Adipocyte (in vitro differentiated cells): ENCODE measurements around the gene CYTH3.
"Not testable (repeated sequence)": the region's sequence is repeated elsewhere in the genome, so short reads cannot be mapped to it uniquely, and the experiment has no call there.

ENCODE experiments used
- DNase-seq: peaks from one replicate; pipeline ENCODE4 v3.0.0-alpha.2; 2015; ENCODE audit warnings: low read depth
- H3K27me3 ChIP-seq: replicated peaks from 2 replicates; pipeline ENCODE4 v1.7.0; 2013; ENCODE audit warnings: mild to moderate bottlenecking, low read length, moderate library complexity; ENCODE audit not compliant: control insufficient read depth, insufficient read depth
- H3K36me3 ChIP-seq: 2 replicates; pipeline ENCODE4 v1.7.0; 2013; ENCODE audit warnings: low read length, mild to moderate bottlenecking, moderate library complexity; ENCODE audit not compliant: control insufficient read depth, insufficient read depth, severe bottlenecking
- H3K4me1 ChIP-seq: 2 replicates; pipeline ENCODE4 v1.7.0; 2013; ENCODE audit warnings: mild to moderate bottlenecking, low read length, moderate library complexity; ENCODE audit not compliant: control insufficient read depth, insufficient read depth
- H3K4me3 ChIP-seq: 2 replicates; pipeline ENCODE4 v1.7.0; 2013; ENCODE audit warnings: mild to moderate bottlenecking, low read length, moderate library complexity
- H3K9ac ChIP-seq: 2 replicates; pipeline ENCODE4 v1.7.0; 2013; ENCODE audit warnings: mild to moderate bottlenecking, low read length, moderate library complexity
- H3K9me3 ChIP-seq: 2 replicates; pipeline ENCODE4 v1.7.0; 2013; ENCODE audit warnings: mild to moderate bottlenecking, low read length, moderate library complexity; ENCODE audit not compliant: control insufficient read depth

Gene CYTH3

GRCh38 chr7:6203381-6203780 lies 69.0 kb downstream of the CYTH3 start:
- Histone ChIP-seq H3K36me3 (peaks cover 6% of the 10 kb centered on the region), H3K4me3 (no peak overlapping the region)

DNA sequence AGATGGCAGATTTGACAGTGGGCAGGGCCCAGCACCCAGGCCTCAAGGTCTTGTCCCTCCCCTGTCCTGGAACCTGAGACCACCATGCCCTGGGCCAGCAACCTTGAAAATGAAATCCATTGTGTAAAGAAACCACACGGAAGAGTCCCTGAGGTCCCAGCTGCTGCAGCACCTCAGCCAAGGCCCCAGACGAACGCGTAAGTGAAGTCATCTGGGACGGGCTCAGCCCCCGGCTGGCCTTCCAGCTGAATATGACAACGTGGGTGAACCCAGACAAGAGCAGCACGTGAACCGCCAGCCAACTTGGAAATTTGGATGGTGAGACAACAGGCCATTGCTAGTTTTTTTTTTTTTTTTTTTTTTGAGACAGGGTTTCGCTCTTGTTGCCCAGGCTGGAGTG lies 70.3 kb downstream of the CYTH3 start:
- DNase-seq: no peak
- no peaks in the 10 kb centered on the region for H3K27me3 ChIP-seq
- no peak overlapping the region for H3K4me3 ChIP-seq
- peaks cover 42% of the 10 kb centered on the region for H3K4me1 ChIP-seq
- no peak overlapping the region for H3K9ac ChIP-seq
- peaks cover 6% of the 10 kb centered on the region for H3K36me3 ChIP-seq
- H3K9me3 ChIP-seq: no peaks in the 10 kb centered on the region

More at GRCh38 chr7:6203381-6203780, 69.0 kb downstream of the CYTH3 start:
- Histone ChIP-seq H3K27me3 (no peaks in the 10 kb centered on the region), H3K9me3 (no peaks in the 10 kb centered on the region), H3K9ac (no peak overlapping the region), H3K4me1 (peaks cover 38% of the 10 kb centered on the region)
- DNase-seq: no peak

GRCh38 chr7:6200971-6201370 lies 71.5 kb downstream of the CYTH3 start:
- H3K36me3 ChIP-seq: peaks cover 6% of the 10 kb centered on the region
- peaks cover 36% of the 10 kb centered on the region for H3K4me1 ChIP-seq
- DNase-seq: no peak
- H3K9ac ChIP-seq: no peak overlapping the region
- no peaks in the 10 kb centered on the region for H3K9me3 ChIP-seq
- no peak overlapping the region for H3K4me3 ChIP-seq
- no peaks in the 10 kb centered on the region for H3K27me3 ChIP-seq

GRCh38 chr7:6198689-6199595 lies 73.5 kb downstream of the CYTH3 start:
- Histone ChIP-seq H3K36me3 (peaks cover 6% of the 10 kb centered on the region), H3K27me3 (no peaks in the 10 kb centered on the region), H3K4me1 (peaks cover 18% of the 10 kb centered on the region), H3K9ac (no peak overlapping the region), H3K4me3 (no peak overlapping the region), H3K9me3 (no peaks in the 10 kb centered on the region)
- no peak for DNase-seq

DNA sequence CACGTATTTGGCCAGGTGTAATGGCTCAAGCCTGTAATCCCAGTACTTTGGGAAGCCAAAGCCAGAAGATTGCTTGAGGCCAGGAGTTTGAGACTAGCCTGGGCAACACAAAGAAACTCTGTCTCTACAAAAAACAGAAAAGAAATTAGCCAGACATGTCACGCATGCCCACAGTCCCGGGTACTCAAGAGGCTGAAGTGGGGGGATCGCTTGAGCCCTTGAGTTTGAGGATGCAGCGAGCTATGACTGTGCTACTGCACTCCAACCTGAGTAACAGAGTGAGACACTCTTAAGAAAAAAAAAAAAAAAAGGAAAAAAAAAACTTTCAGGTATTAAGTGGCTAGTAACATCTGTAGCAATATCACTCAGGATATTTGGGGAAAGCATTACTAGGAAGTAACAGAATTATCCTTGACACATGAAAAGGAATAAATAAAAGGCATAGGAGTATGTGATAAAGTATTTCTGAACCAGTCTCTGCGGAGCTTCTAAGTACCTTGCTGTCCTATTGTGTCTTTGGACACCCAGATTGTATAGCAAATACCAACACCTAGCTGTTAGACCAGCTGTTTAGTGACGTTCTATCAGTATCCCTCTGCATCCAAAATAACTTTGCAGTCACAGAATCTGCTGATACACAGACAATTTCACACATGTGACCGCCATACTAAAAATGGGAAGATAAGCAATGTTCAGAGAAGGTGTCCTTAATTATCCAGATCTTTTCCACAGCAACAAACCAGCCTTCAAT lies 74.4 kb downstream of the CYTH3 start:
- Histone ChIP-seq H3K4me1 (peaks cover 18% of the 10 kb centered on the region), H3K9ac (no peak overlapping the region), H3K36me3 (peaks cover 6% of the 10 kb centered on the region), H3K9me3 (no peaks in the 10 kb centered on the region), H3K4me3 (no peak overlapping the region), H3K27me3 (no peaks in the 10 kb centered on the region)
- no peak for DNase-seq

DNA sequence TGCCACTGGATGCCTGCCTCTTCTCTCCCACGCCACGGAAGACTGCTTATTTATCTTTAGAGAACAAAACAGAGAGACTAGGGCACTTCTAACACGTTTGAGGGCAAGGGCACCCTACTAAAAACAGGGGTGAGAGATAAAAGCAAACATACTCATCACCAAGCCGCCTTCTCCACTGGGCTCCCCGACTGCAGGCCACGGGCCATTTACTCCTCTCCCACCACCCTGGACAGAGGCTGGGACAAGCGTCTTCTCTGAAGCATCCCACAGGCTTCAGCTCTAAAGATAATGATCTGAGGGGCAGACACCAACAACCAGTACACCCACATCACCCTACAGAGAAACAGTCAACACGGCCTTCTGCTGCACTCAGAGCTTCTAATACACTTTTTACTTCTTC lies 78.7 kb downstream of the CYTH3 start:
- peaks cover 14% of the 10 kb centered on the region for H3K36me3 ChIP-seq
- H3K4me3 ChIP-seq: no peak overlapping the region
- DNase-seq: no peak
- no peak overlapping the region for H3K9ac ChIP-seq
- no peaks in the 10 kb centered on the region for H3K9me3 ChIP-seq
- H3K4me1 ChIP-seq: peaks cover 11% of the 10 kb centered on the region
- H3K27me3 ChIP-seq: no peaks in the 10 kb centered on the region

- H3K4me1 ChIP-seq, H3K9me3 ChIP-seq, DNase-seq, H3K9ac ChIP-seq, H3K4me3 ChIP-seq, H3K27me3 ChIP-seq: not testable (repeated sequence)
- peaks cover 43% of the 10 kb centered on the region for H3K36me3 ChIP-seq
Measured at GRCh38 chr7:6190563-6190962, 81.9 kb downstream of the CYTH3 start.

DNA sequence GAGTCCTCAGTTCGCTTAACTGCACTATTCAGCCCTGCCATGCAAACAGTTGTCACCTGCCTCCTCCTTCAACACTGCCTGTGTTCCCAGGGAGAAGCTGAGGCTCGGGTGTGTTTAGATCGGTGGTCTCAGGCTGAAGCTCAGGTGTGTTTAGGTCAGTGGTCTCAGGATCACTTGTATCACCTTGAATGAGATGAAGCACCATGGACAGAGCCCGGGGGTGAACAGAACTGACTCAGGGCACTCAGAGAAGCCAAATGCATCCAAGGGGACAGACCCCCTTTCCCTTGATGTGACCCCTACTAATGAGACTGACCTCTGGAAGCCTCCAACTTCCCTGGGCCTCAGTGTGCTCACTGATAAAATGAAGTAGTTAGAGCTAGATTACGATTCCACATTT lies 84.0 kb downstream of the CYTH3 start:
- no peak for DNase-seq
- Histone ChIP-seq H3K4me3 (no peak overlapping the region), H3K4me1 (no peaks in the 10 kb centered on the region)

DNA sequence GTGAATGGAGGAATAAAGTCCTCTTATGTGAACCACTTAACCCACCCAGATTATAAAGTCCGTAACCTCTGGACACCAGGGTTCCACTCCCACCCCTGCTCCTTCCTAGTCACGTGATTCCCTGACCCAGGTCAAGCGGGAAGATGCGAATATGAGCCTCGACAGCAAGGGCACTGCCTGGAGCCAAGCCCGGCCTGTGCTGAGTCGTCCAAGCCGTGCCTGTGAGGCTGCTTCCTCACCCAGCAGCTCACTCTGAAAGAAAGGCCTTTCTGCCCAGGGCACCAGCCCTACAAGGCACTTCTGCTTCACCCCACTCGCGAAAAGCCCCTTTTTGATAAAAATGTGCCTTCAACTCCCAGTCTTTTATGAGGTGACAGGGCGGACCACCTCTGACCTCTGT lies 85.8 kb downstream of the CYTH3 start:
- Histone ChIP-seq H3K36me3 (peaks cover 68% of the 10 kb centered on the region), H3K4me3 (no peak overlapping the region), H3K9ac (no peak overlapping the region), H3K4me1 (no peaks in the 10 kb centered on the region), H3K27me3 (no peaks in the 10 kb centered on the region), H3K9me3 (no peaks in the 10 kb centered on the region)
- no peak for DNase-seq

More for the DNA sequence above, 84.0 kb downstream of the CYTH3 start:
- Histone ChIP-seq H3K36me3 (peaks cover 55% of the 10 kb centered on the region), H3K9ac (no peak overlapping the region), H3K9me3 (no peaks in the 10 kb centered on the region), H3K27me3 (no peaks in the 10 kb centered on the region)

DNA sequence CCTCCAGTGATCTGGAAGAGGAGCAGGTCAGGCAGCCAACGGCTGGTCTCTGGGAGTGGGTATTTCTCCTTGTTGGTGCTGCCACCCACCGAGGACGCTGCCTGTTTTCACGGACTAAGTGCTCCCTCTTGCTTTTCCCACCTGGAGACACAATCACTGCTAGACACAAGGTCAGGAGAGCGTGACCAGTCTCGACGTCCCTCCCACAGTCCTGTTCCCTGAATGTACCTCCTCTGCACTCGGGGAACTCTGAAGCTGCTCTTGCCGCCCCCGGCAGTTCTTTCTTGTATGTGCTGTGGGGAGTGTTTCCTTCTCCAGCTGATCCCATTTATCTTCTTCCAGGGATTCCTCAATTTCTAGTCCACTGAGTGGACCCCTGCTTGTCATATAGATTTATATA lies 89.4 kb downstream of the CYTH3 start:
- Histone ChIP-seq H3K9ac (no peak overlapping the region), H3K27me3 (no peaks in the 10 kb centered on the region), H3K4me1 (peaks cover 14% of the 10 kb centered on the region), H3K4me3 (no peak overlapping the region), H3K9me3 (no peaks in the 10 kb centered on the region), H3K36me3 (peaks cover 58% of the 10 kb centered on the region)
- DNase-seq: no peak

DNA sequence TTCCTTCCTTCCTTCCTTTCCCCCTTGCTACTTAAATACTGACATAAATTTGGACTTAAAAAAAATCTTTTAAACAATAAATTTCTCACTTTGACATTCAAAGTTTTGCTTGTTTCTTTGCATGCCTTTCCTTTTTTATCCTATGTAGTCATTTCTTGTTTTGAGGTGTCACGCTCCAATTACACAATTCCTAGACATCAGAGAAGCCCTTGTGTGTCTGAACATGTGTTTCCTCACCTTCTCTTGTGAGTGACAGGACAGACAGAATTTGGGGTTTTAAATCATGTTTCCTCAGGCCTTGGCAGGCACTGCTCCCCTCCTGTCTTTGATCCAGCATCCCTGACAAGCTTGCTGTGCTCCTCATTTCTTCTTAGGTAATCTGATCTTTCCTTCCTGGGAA lies 91.3 kb downstream of the CYTH3 start:
- no peak for DNase-seq
- Histone ChIP-seq H3K36me3 (peaks cover 55% of the 10 kb centered on the region), H3K4me1 (peaks cover 32% of the 10 kb centered on the region), H3K9ac (no peak overlapping the region), H3K9me3 (no peaks in the 10 kb centered on the region), H3K4me3 (no peak overlapping the region), H3K27me3 (no peaks in the 10 kb centered on the region)
